ENCODE data around the gene CTRL. TPM values are rescaled to one million over a fixed set of nuclear protein-coding genes. Genes with fewer than 3 reads are reported as not detected.

CTRL gene
- total RNA-seq, 4 donors from 2014 or later, result 0.87 to 3.6 (median 1.6) TPM

DNA sequence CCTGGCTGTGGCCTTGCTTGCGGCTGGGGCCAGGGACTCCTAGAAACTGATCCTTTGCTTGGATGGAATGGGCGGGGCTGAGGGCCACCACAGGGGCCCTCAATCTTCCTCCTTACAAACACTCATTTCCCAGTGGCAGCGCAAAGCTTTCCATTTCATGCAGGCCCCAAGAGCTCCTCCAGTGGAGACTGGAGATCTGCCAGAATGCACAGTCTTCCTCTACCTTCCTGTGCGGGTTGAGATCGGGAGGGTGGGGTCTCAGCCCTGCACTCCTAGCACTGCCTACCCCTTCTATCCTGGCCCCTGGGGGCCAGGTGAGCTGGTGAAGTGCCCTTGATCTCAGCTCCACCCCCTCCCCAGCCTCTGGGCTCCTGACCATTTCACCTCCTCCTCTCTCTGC lies 45.3 kb downstream of the CTRL start:
- Histone ChIP-seq H3K9me3 (no peaks in the 10 kb centered on the region), H3K4me1 (peaks cover 0 to 16% (median 7%) of the 10 kb centered on the region in 4 donors), H3K4me3 (no peak overlapping the region), H3K36me3 (peaks cover 0 to 46% (median 10%) of the 10 kb centered on the region in 3 donors), H3K27ac (no peak overlapping the region), H3K27me3 (no peaks in the 10 kb centered on the region)
- no peak for DNase-seq (ENCODE audit: low spot score in 2 of 2)
- TF ChIP-seq, protein P1, sequence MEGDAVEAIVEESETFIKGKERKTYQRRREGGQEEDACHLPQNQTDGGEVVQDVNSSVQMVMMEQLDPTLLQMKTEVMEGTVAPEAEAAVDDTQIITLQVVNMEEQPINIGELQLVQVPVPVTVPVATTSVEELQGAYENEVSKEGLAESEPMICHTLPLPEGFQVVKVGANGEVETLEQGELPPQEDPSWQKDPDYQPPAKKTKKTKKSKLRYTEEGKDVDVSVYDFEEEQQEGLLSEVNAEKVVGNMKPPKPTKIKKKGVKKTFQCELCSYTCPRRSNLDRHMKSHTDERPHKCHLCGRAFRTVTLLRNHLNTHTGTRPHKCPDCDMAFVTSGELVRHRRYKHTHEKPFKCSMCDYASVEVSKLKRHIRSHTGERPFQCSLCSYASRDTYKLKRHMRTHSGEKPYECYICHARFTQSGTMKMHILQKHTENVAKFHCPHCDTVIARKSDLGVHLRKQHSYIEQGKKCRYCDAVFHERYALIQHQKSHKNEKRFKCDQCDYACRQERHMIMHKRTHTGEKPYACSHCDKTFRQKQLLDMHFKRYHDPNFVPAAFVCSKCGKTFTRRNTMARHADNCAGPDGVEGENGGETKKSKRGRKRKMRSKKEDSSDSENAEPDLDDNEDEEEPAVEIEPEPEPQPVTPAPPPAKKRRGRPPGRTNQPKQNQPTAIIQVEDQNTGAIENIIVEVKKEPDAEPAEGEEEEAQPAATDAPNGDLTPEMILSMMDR (IDR thresholded peaks at IDR 0.05), result no peak
- no peak for TF ChIP-seq EP300 (IDR thresholded peaks at IDR 0.05)
- no peak for TF ChIP-seq POLR2A (IDR thresholded peaks at IDR 0.05)
- 92 to 93% methylated on average over 5 of the region's 5 CpGs for whole genome bisulfite sequencing, 2 donors

DNA sequence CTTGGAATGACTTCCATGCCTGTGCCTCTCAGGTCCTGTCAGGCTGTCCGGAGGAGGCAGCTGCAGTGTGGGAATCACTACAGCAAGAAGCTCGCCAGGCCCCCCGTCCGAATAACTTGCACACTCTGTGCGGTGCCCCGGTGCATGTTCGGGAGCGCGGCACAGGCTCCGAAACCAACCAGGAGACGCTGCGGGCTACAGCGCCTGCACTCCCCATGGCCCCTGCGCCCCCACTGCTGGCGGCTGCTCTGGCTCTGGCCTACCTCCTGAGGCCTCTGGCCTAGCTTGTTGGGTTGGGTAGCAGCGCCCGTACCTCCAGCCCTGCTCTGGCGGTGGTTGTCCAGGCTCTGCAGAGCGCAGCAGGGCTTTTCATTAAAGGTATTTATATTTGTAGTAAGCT lies 45.7 kb downstream of the CTRL start:
- Histone ChIP-seq H3K4me1 (peaks cover 0 to 16% (median 7%) of the 10 kb centered on the region in 4 donors), H3K27ac (no peak overlapping the region), H3K27me3 (no peaks in the 10 kb centered on the region), H3K36me3 (peaks cover 0 to 50% (median 14%) of the 10 kb centered on the region in 3 donors), H3K4me3 (no peak overlapping the region), H3K9me3 (no peaks in the 10 kb centered on the region)
- 91 to 94% methylated on average over 18 of the region's 19 CpGs for WGBS, 2 donors
- TF ChIP-seq, protein P1 (IDR thresholded peaks at IDR 0.05), result no peak
- TF ChIP-seq POLR2A (IDR thresholded peaks at IDR 0.05), result no peak
- TF ChIP-seq EP300 (IDR thresholded peaks at IDR 0.05), result no peak
- DNase-seq (ENCODE audit: low spot score in 2 of 2), result no peak

DNA sequence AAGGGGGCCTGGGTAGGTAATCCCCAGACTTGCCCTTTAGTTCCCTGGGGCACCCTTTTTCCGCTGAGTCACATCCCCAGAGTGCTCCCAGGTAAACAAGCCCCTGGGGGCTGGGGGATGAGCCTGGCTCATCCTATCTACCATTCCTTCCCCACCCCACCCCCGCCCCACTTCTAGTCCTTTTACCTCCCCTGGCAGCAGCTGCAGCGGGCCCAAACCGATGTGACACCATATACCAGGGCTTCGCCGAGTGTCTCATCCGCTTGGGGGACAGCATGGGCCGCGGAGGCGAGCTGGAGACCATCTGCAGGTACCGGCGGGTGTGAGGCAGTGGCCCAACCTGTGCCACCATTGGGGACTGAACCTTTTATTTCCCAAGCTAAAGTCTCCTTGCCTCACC lies 46.1 kb downstream of the CTRL start:
- peak overlapping the region in 2 of 4 donors; percentile 52 to 79 for H3K27ac ChIP-seq
- TF ChIP-seq, protein P1 (IDR thresholded peaks at IDR 0.05), result no peak
- no peak for TF ChIP-seq POLR2A (IDR thresholded peaks at IDR 0.05)
- H3K27me3 ChIP-seq, result no peaks in the 10 kb centered on the region
- peaks cover 0 to 55% (median 19%) of the 10 kb centered on the region in 3 donors for H3K36me3 ChIP-seq
- no peak overlapping the region for H3K4me3 ChIP-seq
- no peak for DNase-seq (ENCODE audit: low spot score in 2 of 2)
- WGBS, 2 donors, result 92 to 97% methylated on average over 12 of the region's 12 CpGs
- peaks cover 0 to 16% (median 7%) of the 10 kb centered on the region in 4 donors for H3K4me1 ChIP-seq
- H3K9me3 ChIP-seq, result no peaks in the 10 kb centered on the region

DNA sequence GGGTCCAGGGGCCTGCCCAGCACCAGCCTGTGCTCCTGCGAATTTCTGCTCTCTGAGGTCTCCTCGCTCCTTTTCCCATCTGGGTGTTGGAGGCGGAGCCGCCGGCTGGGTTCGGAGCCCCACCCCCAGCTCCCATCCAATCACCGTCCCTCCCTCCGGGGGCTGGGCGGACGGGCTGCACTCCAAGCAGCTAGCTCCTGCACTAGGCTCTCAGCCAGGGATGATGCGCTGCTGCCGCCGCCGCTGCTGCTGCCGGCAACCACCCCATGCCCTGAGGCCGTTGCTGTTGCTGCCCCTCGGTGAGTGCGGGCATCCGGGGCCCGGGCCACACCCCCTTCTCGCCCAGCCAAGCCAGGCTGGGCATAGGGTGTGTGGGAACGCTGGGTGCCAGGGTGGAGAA lies 47.0 kb downstream of the CTRL start, which contains the start of gene NRN1L:
Gene NRN1L, plus strand, starts transcription at position 202 of the 400 bp plus-strand sequence. Its CDS starts 19 bp downstream, at position 221.
- H3K4me1 ChIP-seq, result peaks cover 0 to 16% (median 7%) of the 10 kb centered on the region in 4 donors
- peaks cover 4 to 63% (median 27%) of the 10 kb centered on the region in 3 donors for H3K36me3 ChIP-seq
- no peaks in the 10 kb centered on the region for H3K27me3 ChIP-seq
- H3K27ac ChIP-seq, result peak within 1 kb of the TSS; percentile 60 to 79 (median 68)
- WGBS, 2 donors, result 16 to 24% methylated on average over 19 to 22 of the region's 22 CpGs
- TF ChIP-seq EP300 (IDR thresholded peaks at IDR 0.05), result peak; percentile 46 to 49
- TF ChIP-seq POLR2A (IDR thresholded peaks at IDR 0.05), result peak in 1 of 2 donors; percentile 53
- TF ChIP-seq, protein P1 (IDR thresholded peaks at IDR 0.05), result no peak
- peak within 1 kb of the TSS in 1 of 4 donors; percentile 28 for H3K4me3 ChIP-seq
- DNase-seq (ENCODE audit: low spot score in 2 of 2), result peak; percentile 86 to 89
- no peaks in the 10 kb centered on the region for H3K9me3 ChIP-seq

DNA sequence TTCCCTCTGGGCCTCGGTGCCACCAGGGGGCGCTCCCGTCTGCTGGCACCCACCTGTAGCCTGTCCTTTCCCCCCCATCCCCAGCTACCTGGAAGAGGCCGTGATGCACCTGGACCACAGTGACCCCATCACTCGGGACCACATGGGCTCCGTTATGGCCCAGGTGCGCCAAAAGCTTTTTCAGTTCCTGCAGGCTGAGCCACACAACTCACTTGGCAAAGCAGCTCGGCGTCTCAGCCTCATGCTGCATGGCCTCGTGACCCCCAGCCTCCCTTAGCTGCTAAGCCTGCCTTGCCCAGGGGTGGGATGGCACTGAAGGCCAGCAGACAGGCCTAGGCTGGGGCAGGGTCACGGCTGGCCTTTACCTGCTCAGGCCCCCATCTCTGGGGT lies 47.8 kb downstream of the CTRL start:
- Histone ChIP-seq H3K27me3 (no peaks in the 10 kb centered on the region), H3K4me3 (no peak overlapping the region), H3K4me1 (peaks cover 0 to 16% (median 7%) of the 10 kb centered on the region in 4 donors), H3K9me3 (no peaks in the 10 kb centered on the region), H3K36me3 (peaks cover 4 to 72% (median 35%) of the 10 kb centered on the region in 3 donors), H3K27ac (peak overlapping the region; percentile 60 to 79 (median 68))
- TF ChIP-seq, protein P1 (IDR thresholded peaks at IDR 0.05), result peak; percentile 75 to 92 (median 84)
- TF ChIP-seq EP300 (IDR thresholded peaks at IDR 0.05), result no peak
- WGBS, 2 donors, result 55 to 56% methylated on average over 11 of the region's 11 CpGs
- peak; percentile 43 to 61 for DNase-seq (ENCODE audit: low spot score in 2 of 2)
